Putamen (tissue), 1 donor: Measurements from ENCODE around the gene LINC01488.

Experiments
- DNase-seq: peaks from one replicate; pipeline ENCODE4 v3.0.0-alpha.2; 2016; ENCODE audit warnings: low spot score

Gene LINC01488

GRCh38 chr11:69492201-69492991, 10.9 kb downstream of the LINC01488 start:
- DNase-seq, result no peak

GRCh38 chr11:69493931-69494821, 12.7 kb downstream of the LINC01488 start:
- no peak for DNase-seq

GRCh38 chr11:69494851-69495250, 13.4 kb downstream of the LINC01488 start:
- no peak for DNase-seq

- DNase-seq, result no peak
These were observed 14.2 kb downstream of the LINC01488 start for GRCh38 chr11:69495441-69496201.

GRCh38 chr11:69496202-69496557, 14.7 kb downstream of the LINC01488 start:
- no peak for DNase-seq

- no peak for DNase-seq
These were observed 15.3 kb downstream of the LINC01488 start for GRCh38 chr11:69496631-69497220.

GRCh38 chr11:69497221-69497787, 15.8 kb downstream of the LINC01488 start:
- peak; percentile 42 for DNase-seq

GRCh38 chr11:69498614-69499175, 17.2 kb downstream of the LINC01488 start:
- no peak for DNase-seq

- DNase-seq, result no peak
These were observed 17.9 kb downstream of the LINC01488 start for GRCh38 chr11:69499186-69499917.

GRCh38 chr11:69499918-69500284, 18.4 kb downstream of the LINC01488 start:
- DNase-seq, result no peak

- DNase-seq, result no peak
These were observed 19.0 kb downstream of the LINC01488 start for GRCh38 chr11:69500285-69501120.

GRCh38 chr11:69501121-69501489, 19.6 kb downstream of the LINC01488 start:
- DNase-seq, result no peak

- DNase-seq, result no peak
These were observed 20.7 kb downstream of the LINC01488 start for GRCh38 chr11:69501891-69502860.

GRCh38 chr11:69504127-69504526, 22.7 kb downstream of the LINC01488 start:
- DNase-seq, result no peak

GRCh38 chr11:69504576-69505335, 23.3 kb downstream of the LINC01488 start:
- DNase-seq, result no peak

- DNase-seq, result no peak
These were observed 27.5 kb downstream of the LINC01488 start for GRCh38 chr11:69508974-69509373.

GRCh38 chr11:69509381-69509780, 27.9 kb downstream of the LINC01488 start:
- DNase-seq, result no peak
